Endothelial cell (in vitro differentiated cells): Measurements from ENCODE around the gene PI4K2B. TPM values are rescaled to one million over a fixed set of nuclear protein-coding genes. Genes with fewer than 3 reads are reported as not detected.

Source experiments
- DNase-seq: peaks from one replicate; pipeline ENCODE4 v3.0.0; 2021; ENCODE audit warnings: low spot score
- H3K27ac Mint-ChIP-seq: one replicate; pipeline ENCODE4 v1.8.0; 2021; ENCODE audit warnings: mixed read lengths, inconsistent platforms; ENCODE audit not compliant: unreplicated experiment
- H3K27me3 Mint-ChIP-seq: one replicate; pipeline ENCODE4 v1.8.0; 2021; ENCODE audit warnings: mild to moderate bottlenecking, moderate library complexity, mixed read lengths, inconsistent platforms; ENCODE audit not compliant: unreplicated experiment
- H3K36me3 Mint-ChIP-seq: one replicate; pipeline ENCODE4 v1.8.0; 2021; ENCODE audit warnings: mild to moderate bottlenecking, low read depth, mixed read lengths, inconsistent platforms; ENCODE audit not compliant: unreplicated experiment
- H3K4me1 Mint-ChIP-seq: one replicate; pipeline ENCODE4 v1.8.0; 2021; ENCODE audit warnings: mild to moderate bottlenecking, mixed read lengths, inconsistent platforms; ENCODE audit not compliant: unreplicated experiment
- H3K4me3 Mint-ChIP-seq: one replicate; pipeline ENCODE4 v1.8.0; 2021; ENCODE audit warnings: mild to moderate bottlenecking, mixed read lengths, inconsistent platforms; ENCODE audit not compliant: unreplicated experiment
- H3K9me3 Mint-ChIP-seq: one replicate; pipeline ENCODE4 v1.8.0; 2021; ENCODE audit warnings: mixed read lengths, inconsistent platforms; ENCODE audit not compliant: unreplicated experiment
- total RNA-seq: library from RNA; stranded (reverse); fragmentation: NEBNext Ultra II Directional; extraction: Animal tissue kit (Norgen Biotek cat#: 25700); gene quantifications from one replicate; pipeline ENCODE4 v1.2.1, GENCODE V29; 2021; ENCODE audit not compliant: unreplicated experiment
- TF ChIP-seq, protein P1 (sequence below): fragments of 200-600 bp; sonication (generic); IDR thresholded peaks from one replicate; pipeline ENCODE4 v1.5.0; 2021; ENCODE audit warnings: antibody characterized with exemption; ENCODE audit not compliant: unreplicated experiment

The PI4K2B gene
- total RNA-seq, 1 donor from 2014 or later = 6.7 TPM

DNA sequence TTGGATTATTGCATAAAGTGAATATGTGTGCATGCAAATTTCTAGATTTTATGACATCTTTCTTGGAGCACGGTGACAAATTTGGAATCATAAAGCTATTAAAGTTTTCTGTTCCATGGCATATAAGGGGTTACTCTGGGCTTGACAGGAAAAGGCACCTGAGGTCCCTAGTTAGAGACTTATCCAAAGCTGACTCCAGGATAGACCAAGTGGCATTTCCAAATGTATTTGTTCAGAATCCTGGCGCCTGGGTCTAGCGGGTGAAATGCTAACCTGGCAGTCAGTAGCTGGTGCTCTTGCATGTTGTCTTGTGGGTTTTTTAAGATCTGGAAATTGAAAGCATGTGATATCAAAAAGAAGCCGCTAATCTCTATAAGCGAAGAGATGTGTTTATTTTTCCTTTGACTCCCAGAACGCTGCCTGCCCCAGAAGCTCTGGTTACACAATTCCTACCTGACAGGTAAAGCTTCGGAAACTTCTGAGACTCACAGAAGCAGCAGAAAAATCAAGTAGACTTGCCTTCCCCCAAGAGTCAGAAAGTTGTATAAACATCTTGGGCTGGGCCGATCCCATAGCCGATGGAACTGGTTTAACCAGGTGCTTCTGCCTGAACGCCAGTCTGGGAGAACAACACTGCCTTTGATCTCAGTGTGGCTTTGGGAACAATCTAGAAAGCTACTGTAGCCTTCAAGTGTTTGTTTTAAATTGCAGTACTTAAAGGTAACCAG is 65.8 kb downstream of the PI4K2B start:
- H3K4me3 Mint-ChIP-seq = no peak overlapping the region
- H3K27me3 Mint-ChIP-seq = no peaks in the 10 kb centered on the region
- no peaks in the 10 kb centered on the region for H3K36me3 Mint-ChIP-seq
- H3K9me3 Mint-ChIP-seq = no peaks in the 10 kb centered on the region
- H3K27ac Mint-ChIP-seq = no peak overlapping the region
- no peaks in the 10 kb centered on the region for H3K4me1 Mint-ChIP-seq
- no peak for DNase-seq
- TF ChIP-seq, protein P1, sequence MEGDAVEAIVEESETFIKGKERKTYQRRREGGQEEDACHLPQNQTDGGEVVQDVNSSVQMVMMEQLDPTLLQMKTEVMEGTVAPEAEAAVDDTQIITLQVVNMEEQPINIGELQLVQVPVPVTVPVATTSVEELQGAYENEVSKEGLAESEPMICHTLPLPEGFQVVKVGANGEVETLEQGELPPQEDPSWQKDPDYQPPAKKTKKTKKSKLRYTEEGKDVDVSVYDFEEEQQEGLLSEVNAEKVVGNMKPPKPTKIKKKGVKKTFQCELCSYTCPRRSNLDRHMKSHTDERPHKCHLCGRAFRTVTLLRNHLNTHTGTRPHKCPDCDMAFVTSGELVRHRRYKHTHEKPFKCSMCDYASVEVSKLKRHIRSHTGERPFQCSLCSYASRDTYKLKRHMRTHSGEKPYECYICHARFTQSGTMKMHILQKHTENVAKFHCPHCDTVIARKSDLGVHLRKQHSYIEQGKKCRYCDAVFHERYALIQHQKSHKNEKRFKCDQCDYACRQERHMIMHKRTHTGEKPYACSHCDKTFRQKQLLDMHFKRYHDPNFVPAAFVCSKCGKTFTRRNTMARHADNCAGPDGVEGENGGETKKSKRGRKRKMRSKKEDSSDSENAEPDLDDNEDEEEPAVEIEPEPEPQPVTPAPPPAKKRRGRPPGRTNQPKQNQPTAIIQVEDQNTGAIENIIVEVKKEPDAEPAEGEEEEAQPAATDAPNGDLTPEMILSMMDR = no peak

DNA sequence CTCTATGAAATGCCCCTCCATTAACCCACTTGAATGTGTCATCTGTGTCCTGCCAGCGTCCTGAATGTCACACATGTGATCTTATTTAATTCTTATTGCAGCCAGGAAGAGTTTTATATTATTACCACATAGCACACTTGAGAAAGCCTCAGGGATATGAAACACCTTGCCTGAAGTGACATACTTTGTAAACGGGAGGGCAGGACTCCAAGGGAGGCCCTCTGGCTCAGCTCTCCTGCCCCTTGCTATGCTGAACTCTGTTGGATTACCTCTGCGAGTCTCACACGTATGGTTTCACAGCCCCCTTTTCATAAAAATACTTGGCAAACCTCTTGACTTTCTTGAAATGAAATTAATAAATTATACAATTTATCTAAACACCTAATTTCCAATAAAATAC is 67.6 kb downstream of the PI4K2B start:
- no peak overlapping the region for H3K4me3 Mint-ChIP-seq
- H3K27me3 Mint-ChIP-seq = no peaks in the 10 kb centered on the region
- TF ChIP-seq, protein P1 = no peak
- H3K27ac Mint-ChIP-seq = no peak overlapping the region
- H3K36me3 Mint-ChIP-seq = no peaks in the 10 kb centered on the region
- H3K4me1 Mint-ChIP-seq = no peaks in the 10 kb centered on the region
- no peak for DNase-seq
- H3K9me3 Mint-ChIP-seq = no peaks in the 10 kb centered on the region

DNA sequence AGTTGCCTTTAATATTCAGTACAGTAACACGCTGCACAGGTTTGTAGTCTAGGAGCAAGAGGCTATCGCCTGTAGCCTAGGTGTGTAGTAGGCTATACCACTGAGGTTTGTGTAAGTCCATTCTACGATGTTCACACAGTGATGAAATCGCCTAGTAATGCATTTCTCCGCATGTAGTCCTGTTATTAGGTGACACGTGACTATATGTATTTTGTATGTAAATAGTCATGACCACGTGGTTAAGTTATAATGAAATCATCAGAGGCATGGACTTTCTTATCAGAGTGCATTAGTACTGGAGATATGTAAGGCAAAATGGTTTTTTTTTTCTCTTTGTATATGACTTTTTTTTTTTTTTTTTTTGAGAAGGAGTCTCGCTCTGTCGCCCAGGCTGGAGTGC is 68.8 kb downstream of the PI4K2B start:
- no peak overlapping the region for H3K27ac Mint-ChIP-seq
- no peaks in the 10 kb centered on the region for H3K9me3 Mint-ChIP-seq
- no peaks in the 10 kb centered on the region for H3K4me1 Mint-ChIP-seq
- no peak for DNase-seq
- no peaks in the 10 kb centered on the region for H3K27me3 Mint-ChIP-seq
- H3K4me3 Mint-ChIP-seq = no peak overlapping the region
- no peaks in the 10 kb centered on the region for H3K36me3 Mint-ChIP-seq
- TF ChIP-seq, protein P1 = no peak

DNA sequence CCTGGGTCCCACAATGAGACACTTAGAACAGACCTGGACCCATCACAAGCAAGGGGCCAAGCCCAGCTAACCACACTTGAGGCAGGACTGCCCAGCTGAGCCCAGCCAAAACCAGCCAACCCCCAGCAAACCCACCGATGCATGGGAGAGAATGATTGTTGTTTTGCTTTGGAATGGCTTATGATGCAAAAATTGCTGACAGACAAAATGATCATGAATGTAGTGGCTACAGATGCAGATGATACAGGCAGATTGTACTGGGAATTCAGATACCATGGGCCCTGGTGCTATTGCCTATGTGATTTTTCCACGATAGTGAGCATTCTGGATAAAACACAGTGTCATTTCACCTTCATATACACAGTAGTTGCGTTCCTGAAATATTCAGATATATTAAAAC is 69.7 kb downstream of the PI4K2B start:
- Mint-ChIP-seq H3K4me1 (no peaks in the 10 kb centered on the region), H3K27me3 (no peaks in the 10 kb centered on the region), H3K36me3 (no peaks in the 10 kb centered on the region), H3K9me3 (no peaks in the 10 kb centered on the region), H3K4me3 (no peak overlapping the region), H3K27ac (no peak overlapping the region)
- TF ChIP-seq, protein P1 = no peak
- no peak for DNase-seq

DNA sequence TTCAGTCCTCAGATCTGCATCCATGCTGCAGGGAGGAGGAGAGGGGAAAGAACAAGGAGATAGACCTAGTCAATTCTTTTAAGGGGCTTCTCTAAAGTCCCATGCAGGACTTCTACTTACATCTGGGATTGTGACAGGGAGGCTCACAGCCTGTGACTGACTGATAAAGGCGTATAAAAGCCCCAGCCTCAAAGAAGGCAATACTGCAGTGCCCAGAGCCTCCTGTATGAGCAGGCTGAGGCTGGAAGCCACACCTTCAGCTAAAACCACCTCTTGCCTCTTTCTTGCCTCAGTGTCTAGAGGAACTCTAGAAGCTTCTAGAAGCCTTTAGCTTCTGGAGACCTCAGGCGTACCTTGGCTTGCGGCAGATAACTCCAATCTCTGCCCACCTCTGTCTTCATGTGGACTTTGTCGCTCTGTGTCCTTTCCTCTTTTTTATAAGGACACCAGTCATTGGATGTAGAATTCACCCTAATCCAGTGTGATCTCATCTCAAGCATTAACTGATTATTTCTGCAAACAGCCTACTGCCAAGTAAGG is 72.8 kb downstream of the PI4K2B start:
- H3K4me3 Mint-ChIP-seq = no peak overlapping the region
- DNase-seq = no peak
- no peaks in the 10 kb centered on the region for H3K27me3 Mint-ChIP-seq
- H3K36me3 Mint-ChIP-seq = no peaks in the 10 kb centered on the region
- no peak overlapping the region for H3K27ac Mint-ChIP-seq
- TF ChIP-seq, protein P1 = no peak
- H3K4me1 Mint-ChIP-seq = no peaks in the 10 kb centered on the region
- no peaks in the 10 kb centered on the region for H3K9me3 Mint-ChIP-seq
